Measurements from ENCODE around the gene ACTN3. TPM values are rescaled to one million over a fixed set of nuclear protein-coding genes. Genes with fewer than 3 reads are reported as not detected.

ACTN3 gene
- total RNA-seq, 1 donor from 2014 or later, result 20.2 TPM

DNA sequence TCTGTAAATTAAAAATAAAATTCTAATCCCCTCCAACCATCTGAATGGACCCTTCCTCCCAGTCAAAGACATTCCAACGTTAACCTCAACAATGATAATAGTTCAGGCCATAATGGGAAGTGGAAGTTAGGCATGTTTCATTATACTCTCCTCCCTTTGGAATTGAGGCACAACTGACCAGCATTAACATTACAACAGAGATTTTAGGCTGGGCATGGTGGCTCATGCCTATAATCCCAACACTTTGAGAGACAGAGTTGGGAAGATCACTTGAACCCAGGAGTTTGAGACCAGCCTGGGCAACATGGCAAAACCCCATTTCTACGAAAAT lies 24.1 kb downstream of the ACTN3 start:
- Histone ChIP-seq H3K27me3 (no peaks in the 10 kb centered on the region), H3K9ac (no peak overlapping the region), H3K4me2 (peak overlapping the region; percentile 33), H2AFZ (replicated peaks) (peak overlapping the region; percentile 75), H4K20me1 (ENCODE audit: low read depth) (no peaks in the 10 kb centered on the region), H3K4me1 (peaks cover 16% of the 10 kb centered on the region), H3F3A (ENCODE audit: low read depth) (peaks cover 14% of the 10 kb centered on the region), H3K9me3 (ENCODE audit: low read depth) (no peaks in the 10 kb centered on the region), H3K27ac (peak overlapping the region; percentile 90), H3K4me3 (no peak overlapping the region), H3K79me2 (ENCODE audit: low read depth) (no peaks in the 10 kb centered on the region), H3K36me3 (no peaks in the 10 kb centered on the region)
- peak overlapping the region; percentile 57 for H3K27ac Mint-ChIP-seq
- H3K36me3 Mint-ChIP-seq, result peaks cover 3% of the 10 kb centered on the region
- DNase-seq (ENCODE audit: low spot score), result no peak
- TF ChIP-seq EZH2phosphoT487 (IDR thresholded peaks at IDR 0.05) (no peak), EZH2 (IDR thresholded peaks at IDR 0.05) (no peak)
- TF ChIP-seq, protein P1, sequence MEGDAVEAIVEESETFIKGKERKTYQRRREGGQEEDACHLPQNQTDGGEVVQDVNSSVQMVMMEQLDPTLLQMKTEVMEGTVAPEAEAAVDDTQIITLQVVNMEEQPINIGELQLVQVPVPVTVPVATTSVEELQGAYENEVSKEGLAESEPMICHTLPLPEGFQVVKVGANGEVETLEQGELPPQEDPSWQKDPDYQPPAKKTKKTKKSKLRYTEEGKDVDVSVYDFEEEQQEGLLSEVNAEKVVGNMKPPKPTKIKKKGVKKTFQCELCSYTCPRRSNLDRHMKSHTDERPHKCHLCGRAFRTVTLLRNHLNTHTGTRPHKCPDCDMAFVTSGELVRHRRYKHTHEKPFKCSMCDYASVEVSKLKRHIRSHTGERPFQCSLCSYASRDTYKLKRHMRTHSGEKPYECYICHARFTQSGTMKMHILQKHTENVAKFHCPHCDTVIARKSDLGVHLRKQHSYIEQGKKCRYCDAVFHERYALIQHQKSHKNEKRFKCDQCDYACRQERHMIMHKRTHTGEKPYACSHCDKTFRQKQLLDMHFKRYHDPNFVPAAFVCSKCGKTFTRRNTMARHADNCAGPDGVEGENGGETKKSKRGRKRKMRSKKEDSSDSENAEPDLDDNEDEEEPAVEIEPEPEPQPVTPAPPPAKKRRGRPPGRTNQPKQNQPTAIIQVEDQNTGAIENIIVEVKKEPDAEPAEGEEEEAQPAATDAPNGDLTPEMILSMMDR (IDR thresholded peaks at IDR 0.05), result no peak
- H3K4me1 Mint-ChIP-seq, result peaks cover 13% of the 10 kb centered on the region
- peaks cover 14% of the 10 kb centered on the region for H3K27me3 Mint-ChIP-seq (ENCODE audit: insufficient read depth, low read depth)
- H3K9me3 Mint-ChIP-seq, result peaks cover 14% of the 10 kb centered on the region
- H3K4me3 Mint-ChIP-seq, result peak overlapping the region; percentile 11

DNA sequence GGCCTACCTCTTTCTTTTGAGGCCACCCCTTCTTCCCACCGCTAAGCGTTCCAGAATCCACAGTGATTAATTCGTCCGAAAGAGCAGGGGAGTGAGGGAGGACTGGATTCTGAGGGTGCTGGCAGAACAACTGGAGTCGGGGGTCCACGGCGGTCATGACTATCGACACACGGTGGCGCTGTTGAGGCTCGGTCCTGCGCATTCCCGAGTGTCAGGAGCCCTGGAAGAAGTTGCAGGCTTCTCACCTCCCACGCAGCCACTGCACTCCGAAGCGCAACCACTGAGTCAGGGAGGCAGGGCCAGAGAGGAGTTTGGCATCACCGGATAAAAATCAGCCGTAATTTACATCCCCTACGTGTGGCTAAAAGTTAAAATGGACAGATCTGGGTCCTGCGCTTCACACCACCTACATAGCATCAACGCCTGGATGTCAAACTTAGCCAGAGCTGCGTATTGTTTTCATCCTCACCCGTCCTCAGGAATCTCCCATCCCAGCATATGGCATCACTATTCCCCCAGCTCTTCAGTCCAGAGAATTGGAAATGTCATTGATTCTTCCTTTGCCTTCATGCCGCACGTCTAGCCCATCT lies 32.4 kb downstream of the ACTN3 start:
- Histone ChIP-seq H2AFZ (replicated peaks) (peak overlapping the region; percentile 43), H3K36me3 (no peaks in the 10 kb centered on the region), H4K20me1 (ENCODE audit: low read depth) (no peaks in the 10 kb centered on the region), H3K9ac (no peak overlapping the region), H3K27ac (no peak overlapping the region), H3K4me2 (no peak overlapping the region), H3K79me2 (ENCODE audit: low read depth) (no peaks in the 10 kb centered on the region), H3F3A (ENCODE audit: low read depth) (peaks cover 9% of the 10 kb centered on the region), H3K4me3 (no peak overlapping the region), H3K4me1 (peaks cover 11% of the 10 kb centered on the region), H3K9me3 (ENCODE audit: low read depth) (no peaks in the 10 kb centered on the region), H3K27me3 (no peaks in the 10 kb centered on the region)
- peak; percentile 83 for DNase-seq (ENCODE audit: low spot score)
- Mint-ChIP-seq H3K36me3 (peaks cover 3% of the 10 kb centered on the region), H3K27ac (peak overlapping the region; percentile 14), H3K27me3 (ENCODE audit: insufficient read depth, low read depth) (peaks cover 7% of the 10 kb centered on the region), H3K9me3 (peaks cover 17% of the 10 kb centered on the region), H3K4me1 (peaks cover 8% of the 10 kb centered on the region), H3K4me3 (peak overlapping the region; percentile 43)
- TF ChIP-seq, protein P1 (IDR thresholded peaks at IDR 0.05), result peak; percentile 87
- TF ChIP-seq EZH2phosphoT487 (IDR thresholded peaks at IDR 0.05) (no peak), EZH2 (IDR thresholded peaks at IDR 0.05) (peak; percentile 27)

DNA sequence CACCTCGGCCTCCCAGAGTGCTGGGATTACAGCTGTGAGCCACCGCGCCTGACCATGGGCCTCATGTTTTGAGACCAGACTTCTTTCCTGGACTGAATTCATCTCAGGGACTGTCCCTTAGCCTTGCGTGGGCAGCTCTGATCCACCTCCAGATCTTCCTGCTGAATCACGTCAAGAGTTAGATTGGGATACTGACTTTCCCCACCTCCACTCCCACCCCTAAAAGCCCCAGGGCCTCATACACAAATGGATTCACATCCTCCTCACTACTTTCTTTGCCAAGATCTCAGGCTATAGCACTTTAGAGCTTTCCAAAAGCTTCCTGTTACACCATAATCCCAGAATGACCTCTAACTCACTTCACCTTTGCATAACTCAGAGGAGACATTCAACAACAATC lies 34.1 kb downstream of the ACTN3 start:
- TF ChIP-seq EZH2phosphoT487 (IDR thresholded peaks at IDR 0.05) (no peak), EZH2 (IDR thresholded peaks at IDR 0.05) (no peak)
- TF ChIP-seq, protein P1 (IDR thresholded peaks at IDR 0.05), result no peak
- H3K36me3 Mint-ChIP-seq, result no peaks in the 10 kb centered on the region
- Histone ChIP-seq H3K27ac (no peak overlapping the region), H2AFZ (replicated peaks) (no peak overlapping the region), H3K9ac (no peak overlapping the region), H3K27me3 (no peaks in the 10 kb centered on the region), H3F3A (ENCODE audit: low read depth) (peaks cover 9% of the 10 kb centered on the region), H3K36me3 (no peaks in the 10 kb centered on the region), H3K4me1 (peaks cover 11% of the 10 kb centered on the region), H4K20me1 (ENCODE audit: low read depth) (no peaks in the 10 kb centered on the region), H3K79me2 (ENCODE audit: low read depth) (no peaks in the 10 kb centered on the region), H3K9me3 (ENCODE audit: low read depth) (no peaks in the 10 kb centered on the region), H3K4me3 (no peak overlapping the region), H3K4me2 (no peak overlapping the region)
- no peak overlapping the region for H3K4me3 Mint-ChIP-seq
- peaks cover 16% of the 10 kb centered on the region for H3K9me3 Mint-ChIP-seq
- H3K27ac Mint-ChIP-seq, result no peak overlapping the region
- DNase-seq (ENCODE audit: low spot score), result no peak
- H3K4me1 Mint-ChIP-seq, result peaks cover 8% of the 10 kb centered on the region
- no peaks in the 10 kb centered on the region for H3K27me3 Mint-ChIP-seq (ENCODE audit: insufficient read depth, low read depth)

Measured in neural progenitor cell (in vitro differentiated cells).